ENCODE data around the gene MIEF2. TPM values are rescaled to one million over a fixed set of nuclear protein-coding genes. Genes with fewer than 3 reads are reported as not detected.

MIEF2 gene
- total and polyA plus RNA-seq, 12 donors = 4.1 to 46.6 (median 22.9) TPM

GRCh38 chr17:18256351-18256750 is 4.1 kb upstream of the MIEF2 start:
- H3K9me3 ChIP-seq (replicated peaks in 1 of 3) = no peaks in the 10 kb centered on the region
- DNase-seq = peak in 3 of 7 donors; percentile 20 to 48 (median 39)
- H3K27ac ChIP-seq = peak overlapping the region in 2 of 5 donors; percentile 96
- H3K4me3 ChIP-seq = no peak overlapping the region
- H3K27me3 ChIP-seq = no peaks in the 10 kb centered on the region
- TF ChIP-seq, protein P1, sequence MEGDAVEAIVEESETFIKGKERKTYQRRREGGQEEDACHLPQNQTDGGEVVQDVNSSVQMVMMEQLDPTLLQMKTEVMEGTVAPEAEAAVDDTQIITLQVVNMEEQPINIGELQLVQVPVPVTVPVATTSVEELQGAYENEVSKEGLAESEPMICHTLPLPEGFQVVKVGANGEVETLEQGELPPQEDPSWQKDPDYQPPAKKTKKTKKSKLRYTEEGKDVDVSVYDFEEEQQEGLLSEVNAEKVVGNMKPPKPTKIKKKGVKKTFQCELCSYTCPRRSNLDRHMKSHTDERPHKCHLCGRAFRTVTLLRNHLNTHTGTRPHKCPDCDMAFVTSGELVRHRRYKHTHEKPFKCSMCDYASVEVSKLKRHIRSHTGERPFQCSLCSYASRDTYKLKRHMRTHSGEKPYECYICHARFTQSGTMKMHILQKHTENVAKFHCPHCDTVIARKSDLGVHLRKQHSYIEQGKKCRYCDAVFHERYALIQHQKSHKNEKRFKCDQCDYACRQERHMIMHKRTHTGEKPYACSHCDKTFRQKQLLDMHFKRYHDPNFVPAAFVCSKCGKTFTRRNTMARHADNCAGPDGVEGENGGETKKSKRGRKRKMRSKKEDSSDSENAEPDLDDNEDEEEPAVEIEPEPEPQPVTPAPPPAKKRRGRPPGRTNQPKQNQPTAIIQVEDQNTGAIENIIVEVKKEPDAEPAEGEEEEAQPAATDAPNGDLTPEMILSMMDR (IDR thresholded peaks at IDR 0.05) = no peak
- no peak for TF ChIP-seq POLR2A (IDR thresholded peaks at IDR 0.05)
- 31 to 41% (median 35%) methylated on average over 7 to 11 of the region's 11 CpGs for WGBS, 4 donors
- peaks cover 0 to 55% of the 10 kb centered on the region in 2 donors for H3K36me3 ChIP-seq (replicated peaks in 1 of 2)
- intact Hi-C loops (cut with DNase I) = loop anchor here in 1 of 2 donors (10.0 kb wide), 1 partner anchor 72 kb away; the partner anchor contains the start of gene ALKBH5
- H3K4me1 ChIP-seq (replicated peaks in 1 of 2) = peaks cover 23 to 33% of the 10 kb centered on the region in 2 donors

GRCh38 chr17:18256776-18257175 is 3.7 kb upstream of the MIEF2 start:
- peak in 1 of 7 donors; percentile 21 for DNase-seq
- TF ChIP-seq POLR2A (IDR thresholded peaks at IDR 0.05) = no peak
- TF ChIP-seq, protein P1 (IDR thresholded peaks at IDR 0.05) = no peak
- H3K36me3 ChIP-seq (replicated peaks in 1 of 2) = peaks cover 0 to 50% of the 10 kb centered on the region in 2 donors
- 50 to 67% (median 59%) methylated on average over 1 to 7 of the region's 7 CpGs for WGBS, 4 donors
- H3K4me3 ChIP-seq = no peak overlapping the region
- peak overlapping the region in 2 of 5 donors; percentile 96 for H3K27ac ChIP-seq
- peaks cover 27 to 37% of the 10 kb centered on the region in 2 donors for H3K4me1 ChIP-seq (replicated peaks in 1 of 2)
- no peaks in the 10 kb centered on the region for H3K27me3 ChIP-seq
- no peaks in the 10 kb centered on the region for H3K9me3 ChIP-seq (replicated peaks in 1 of 3)
- intact Hi-C loops (cut with DNase I) = loop anchor here in 1 of 2 donors (10.0 kb wide), 1 partner anchor 72 kb away; the partner anchor contains the start of gene ALKBH5

- intact Hi-C loops (cut with DNase I) = loop anchor here in 1 of 2 donors (10.0 kb wide), 1 partner anchor 73 kb away; the partner anchor contains the start of gene ALKBH5
- TF ChIP-seq, protein P1 (IDR thresholded peaks at IDR 0.05) = no peak
- TF ChIP-seq POLR2A (IDR thresholded peaks at IDR 0.05) = no peak
- H3K4me1 ChIP-seq (replicated peaks in 1 of 2) = peaks cover 33 to 43% of the 10 kb centered on the region in 2 donors
- WGBS, 4 donors = 12 to 20% (median 18%) methylated on average over 13 to 18 of the region's 18 CpGs
- H3K4me3 ChIP-seq = peak overlapping the region; percentile 30 to 97 (median 86)
- no peaks in the 10 kb centered on the region for H3K27me3 ChIP-seq
- DNase-seq = peak in 6 of 7 donors; percentile 22 to 89 (median 80)
- no peaks in the 10 kb centered on the region for H3K9me3 ChIP-seq (replicated peaks in 1 of 3)
- peaks cover 0 to 44% of the 10 kb centered on the region in 2 donors for H3K36me3 ChIP-seq (replicated peaks in 1 of 2)
- H3K27ac ChIP-seq = peak overlapping the region; percentile 92 to 100 (median 96)
Observed at GRCh38 chr17:18257268-18257981, 3.0 kb upstream of the MIEF2 start.

DNA sequence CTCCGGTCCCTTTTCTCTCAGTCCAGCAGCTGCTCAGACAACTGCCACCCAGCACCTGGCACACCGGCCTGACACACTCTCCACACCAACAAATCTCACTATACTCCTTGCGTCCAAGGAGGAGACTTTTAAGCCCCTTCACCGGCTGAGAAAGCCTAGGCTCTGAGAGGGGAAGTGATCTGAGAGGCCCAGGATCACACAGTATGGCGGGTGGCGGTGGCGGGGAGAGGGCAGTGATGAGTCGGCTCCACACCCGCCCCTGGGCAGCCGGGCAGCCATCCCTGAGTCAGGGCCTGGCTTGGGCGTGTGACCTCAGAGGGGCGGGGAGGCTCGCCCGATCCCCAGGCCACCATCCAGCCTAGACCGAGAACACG is 2.5 kb upstream of the MIEF2 start:
- 0 to 2% (median 0%) methylated on average over 3 to 16 of the region's 16 CpGs for WGBS, 4 donors
- peak; percentile 86 to 94 (median 91) for DNase-seq
- peak overlapping the region; percentile 30 to 97 (median 86) for H3K4me3 ChIP-seq
- TF ChIP-seq POLR2A (IDR thresholded peaks at IDR 0.05) = peak in 1 of 2 donors; percentile 81
- TF ChIP-seq, protein P1 (IDR thresholded peaks at IDR 0.05) = no peak
- peak overlapping the region; percentile 92 to 100 (median 96) for H3K27ac ChIP-seq
- H3K36me3 ChIP-seq (replicated peaks in 1 of 2) = peaks cover 0 to 40% of the 10 kb centered on the region in 2 donors
- H3K27me3 ChIP-seq = no peaks in the 10 kb centered on the region
- peaks cover 39 to 49% of the 10 kb centered on the region in 2 donors for H3K4me1 ChIP-seq (replicated peaks in 1 of 2)
- H3K9me3 ChIP-seq (replicated peaks in 1 of 3) = no peaks in the 10 kb centered on the region
- intact Hi-C loops (cut with DNase I) = loop anchor here in 1 of 2 donors (10.0 kb wide), 1 partner anchor 73 kb away; the partner anchor contains the start of gene ALKBH5
